Nephron (organoid): ENCODE data around the gene C7.
"Not testable (repeated sequence)": the region's sequence is repeated elsewhere in the genome, so short reads cannot be mapped to it uniquely, and the experiment has no call there.

Experiments used
- H3K27ac Mint-ChIP-seq, 3 experiments: 2 replicates each; pipeline ENCODE4 v1.8.0; 2020; ENCODE audit warnings: mixed read lengths in 3 of 3, mild to moderate bottlenecking in 2 of 3, moderate library complexity in 1 of 3
- H3K27me3 Mint-ChIP-seq: 2 replicates; pipeline ENCODE4 v1.8.0; 2021; ENCODE audit warnings: low read depth, mild to moderate bottlenecking, moderate library complexity, mixed read lengths
- H3K36me3 Mint-ChIP-seq: 2 replicates; pipeline ENCODE4 v1.8.0; 2020; ENCODE audit warnings: low read depth, mixed read lengths
- H3K4me1 Mint-ChIP-seq: 2 replicates; pipeline ENCODE4 v1.8.0; 2020; ENCODE audit warnings: mixed read lengths
- H3K4me3 Mint-ChIP-seq, 3 experiments: 2 replicates each; pipeline ENCODE4 v1.8.0; 2020; ENCODE audit warnings: mild to moderate bottlenecking in 3 of 3, mixed read lengths in 3 of 3, moderate library complexity in 2 of 3
- H3K9me3 Mint-ChIP-seq: 2 replicates; pipeline ENCODE4 v1.8.0; 2020; ENCODE audit warnings: mixed read lengths
- TF ChIP-seq, protein P1 (sequence below), 3 experiments: fragments of 200-600 bp; sonication (generic); IDR thresholded peaks; one replicate each; pipeline ENCODE4 v1.5.0; 2021; ENCODE audit warnings: antibody characterized with exemption in 3 of 3; ENCODE audit not compliant: unreplicated experiment in 3 of 3

C7 gene

DNA sequence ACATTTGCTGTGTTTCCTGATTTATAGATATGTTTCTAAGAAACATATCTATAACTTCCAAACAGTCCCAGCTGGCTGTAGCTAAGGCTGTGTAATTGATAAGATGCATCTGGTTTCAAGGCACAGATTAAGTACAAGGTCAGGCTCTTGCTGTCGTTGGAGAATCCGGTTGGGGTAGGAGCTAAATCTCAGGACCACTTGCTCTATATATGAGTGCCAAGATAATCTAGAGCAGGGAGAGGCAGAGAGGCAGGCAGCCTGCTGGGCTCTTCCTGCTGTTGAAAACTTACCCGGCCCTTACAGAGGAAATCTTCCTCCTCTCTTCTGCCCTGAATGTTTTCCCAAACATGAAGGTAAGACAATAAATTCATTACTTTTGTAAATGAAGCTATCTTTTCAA, at the start of gene C7:
Gene C7, plus strand, starts transcription at position 234 of the 400 bp plus-strand sequence. Its CDS starts 114 bp downstream, at position 348.
- Mint-ChIP-seq H3K9me3 (no peaks in the 10 kb centered on the region), H3K4me3 (peak within 1 kb of the TSS; percentile 76 to 85 (median 84)), H3K27me3 (no peaks in the 10 kb centered on the region), H3K27ac (peak within 1 kb of the TSS; percentile 92 to 94 (median 92)), H3K4me1 (peaks cover 44% of the 10 kb centered on the region), H3K36me3 (peaks cover 4% of the 10 kb centered on the region)
- TF ChIP-seq, protein P1, sequence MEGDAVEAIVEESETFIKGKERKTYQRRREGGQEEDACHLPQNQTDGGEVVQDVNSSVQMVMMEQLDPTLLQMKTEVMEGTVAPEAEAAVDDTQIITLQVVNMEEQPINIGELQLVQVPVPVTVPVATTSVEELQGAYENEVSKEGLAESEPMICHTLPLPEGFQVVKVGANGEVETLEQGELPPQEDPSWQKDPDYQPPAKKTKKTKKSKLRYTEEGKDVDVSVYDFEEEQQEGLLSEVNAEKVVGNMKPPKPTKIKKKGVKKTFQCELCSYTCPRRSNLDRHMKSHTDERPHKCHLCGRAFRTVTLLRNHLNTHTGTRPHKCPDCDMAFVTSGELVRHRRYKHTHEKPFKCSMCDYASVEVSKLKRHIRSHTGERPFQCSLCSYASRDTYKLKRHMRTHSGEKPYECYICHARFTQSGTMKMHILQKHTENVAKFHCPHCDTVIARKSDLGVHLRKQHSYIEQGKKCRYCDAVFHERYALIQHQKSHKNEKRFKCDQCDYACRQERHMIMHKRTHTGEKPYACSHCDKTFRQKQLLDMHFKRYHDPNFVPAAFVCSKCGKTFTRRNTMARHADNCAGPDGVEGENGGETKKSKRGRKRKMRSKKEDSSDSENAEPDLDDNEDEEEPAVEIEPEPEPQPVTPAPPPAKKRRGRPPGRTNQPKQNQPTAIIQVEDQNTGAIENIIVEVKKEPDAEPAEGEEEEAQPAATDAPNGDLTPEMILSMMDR (IDR thresholded peaks at IDR 0.05; ENCODE audit: unreplicated experiment in 3 of 3) = no peak

GRCh38 chr5:40860711-40861110, 48.6 kb upstream of the C7 start:
- Mint-ChIP-seq H3K4me3 (no peak overlapping the region), H3K4me1 (no peaks in the 10 kb centered on the region), H3K27me3 (peaks cover 5% of the 10 kb centered on the region), H3K9me3 (peaks cover 15% of the 10 kb centered on the region), H3K27ac (no peak overlapping the region), H3K36me3 (no peaks in the 10 kb centered on the region)
- TF ChIP-seq, protein P1 (IDR thresholded peaks at IDR 0.05; ENCODE audit: unreplicated experiment in 3 of 3) = no peak

GRCh38 chr5:40865004-40865403, 44.3 kb upstream of the C7 start:
- not testable (repeated sequence) for H3K4me1 Mint-ChIP-seq, H3K4me3 Mint-ChIP-seq, H3K27me3 Mint-ChIP-seq, H3K36me3 Mint-ChIP-seq, H3K27ac Mint-ChIP-seq
- H3K9me3 Mint-ChIP-seq = peaks cover 15% of the 10 kb centered on the region

DNA sequence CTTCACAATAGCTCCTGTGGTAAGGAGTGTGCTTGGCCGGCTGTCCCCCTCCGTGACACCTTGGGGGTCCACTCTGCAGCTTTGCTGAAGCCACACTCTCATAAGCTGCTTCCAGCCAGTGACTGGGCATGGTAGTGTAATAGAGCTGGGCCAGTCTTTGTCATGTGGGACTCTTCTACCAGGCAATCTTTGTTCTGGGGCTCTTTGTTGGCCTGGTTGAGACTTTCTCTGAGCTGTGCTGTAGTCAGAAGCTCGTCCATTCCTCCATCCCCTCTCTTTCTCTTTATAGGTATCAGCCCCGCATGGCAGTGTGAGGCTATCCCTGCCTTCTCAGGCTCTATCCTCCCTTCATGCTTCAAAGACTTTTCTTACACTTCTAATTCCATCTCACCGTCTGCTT, 42.5 kb upstream of the C7 start:
- H3K4me3 Mint-ChIP-seq = no peak overlapping the region
- H3K9me3 Mint-ChIP-seq = peaks cover 15% of the 10 kb centered on the region
- TF ChIP-seq, protein P1 (IDR thresholded peaks at IDR 0.05; ENCODE audit: unreplicated experiment in 3 of 3) = no peak
- H3K36me3 Mint-ChIP-seq = no peaks in the 10 kb centered on the region
- H3K27ac Mint-ChIP-seq = no peak overlapping the region
- peaks cover 3% of the 10 kb centered on the region for H3K27me3 Mint-ChIP-seq
- no peaks in the 10 kb centered on the region for H3K4me1 Mint-ChIP-seq

- H3K4me1 Mint-ChIP-seq = no peaks in the 10 kb centered on the region
- H3K4me3 Mint-ChIP-seq = no peak overlapping the region
- TF ChIP-seq, protein P1 (IDR thresholded peaks at IDR 0.05; ENCODE audit: unreplicated experiment in 3 of 3) = no peak
- peaks cover 9% of the 10 kb centered on the region for H3K9me3 Mint-ChIP-seq
- no peak overlapping the region for H3K27ac Mint-ChIP-seq
- H3K36me3 Mint-ChIP-seq = no peaks in the 10 kb centered on the region
- H3K27me3 Mint-ChIP-seq = peaks cover 3% of the 10 kb centered on the region
Measured at GRCh38 chr5:40869384-40869783, 39.9 kb upstream of the C7 start.

DNA sequence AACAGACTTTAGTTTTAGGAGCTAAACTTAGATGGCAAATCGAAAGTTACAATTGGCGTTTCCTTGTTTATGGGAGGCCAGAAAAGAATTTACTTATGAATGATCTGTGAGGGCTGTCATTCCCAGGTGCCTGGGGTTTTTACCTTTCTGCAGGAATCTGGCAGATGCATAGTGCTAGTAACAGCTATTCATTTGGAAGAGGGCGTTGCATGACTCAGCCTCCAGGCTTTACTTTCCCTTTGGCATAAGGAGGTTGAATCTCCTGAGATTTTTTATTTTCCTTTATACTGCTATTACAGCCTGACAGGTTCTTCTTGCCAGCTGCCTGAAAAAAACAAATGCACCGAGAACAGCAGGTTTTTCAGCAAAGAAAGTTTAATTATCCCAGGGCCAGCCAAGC, 38.1 kb upstream of the C7 start:
- no peak overlapping the region for H3K27ac Mint-ChIP-seq
- TF ChIP-seq, protein P1 (IDR thresholded peaks at IDR 0.05; ENCODE audit: unreplicated experiment in 3 of 3) = no peak
- no peaks in the 10 kb centered on the region for H3K27me3 Mint-ChIP-seq
- no peaks in the 10 kb centered on the region for H3K4me1 Mint-ChIP-seq
- no peaks in the 10 kb centered on the region for H3K36me3 Mint-ChIP-seq
- H3K9me3 Mint-ChIP-seq = no peaks in the 10 kb centered on the region
- no peak overlapping the region for H3K4me3 Mint-ChIP-seq

- not testable (repeated sequence) for H3K36me3 Mint-ChIP-seq, H3K27ac Mint-ChIP-seq, H3K4me1 Mint-ChIP-seq, H3K27me3 Mint-ChIP-seq, H3K9me3 Mint-ChIP-seq, H3K4me3 Mint-ChIP-seq
Measured at GRCh38 chr5:40872253-40872652, 37.0 kb upstream of the C7 start.
